ENCODE results near the gene TSPAN18.

The TSPAN18 gene

DNA sequence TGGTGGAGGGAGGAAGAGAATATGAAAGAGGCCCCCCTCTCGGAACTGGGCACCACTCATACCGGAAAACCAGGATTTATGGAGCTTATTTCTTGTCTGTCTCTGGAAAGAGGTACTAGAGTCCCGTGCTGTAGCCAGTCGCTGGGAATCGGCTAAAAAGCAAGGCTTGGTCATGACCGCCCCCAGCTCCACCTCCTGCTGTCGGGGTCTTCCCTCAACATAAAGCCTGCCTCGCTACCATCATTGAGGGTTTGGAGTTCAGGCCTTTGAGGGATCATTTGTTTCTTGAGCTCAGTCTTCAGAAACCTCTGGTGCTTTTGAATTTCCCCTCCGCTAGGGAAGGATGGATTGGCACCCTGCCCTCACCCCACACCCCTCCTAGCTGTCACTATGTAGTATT is 97.1 kb downstream of the TSPAN18 start:
- no peak for DNase-seq (ENCODE audit: low spot score)

DNA sequence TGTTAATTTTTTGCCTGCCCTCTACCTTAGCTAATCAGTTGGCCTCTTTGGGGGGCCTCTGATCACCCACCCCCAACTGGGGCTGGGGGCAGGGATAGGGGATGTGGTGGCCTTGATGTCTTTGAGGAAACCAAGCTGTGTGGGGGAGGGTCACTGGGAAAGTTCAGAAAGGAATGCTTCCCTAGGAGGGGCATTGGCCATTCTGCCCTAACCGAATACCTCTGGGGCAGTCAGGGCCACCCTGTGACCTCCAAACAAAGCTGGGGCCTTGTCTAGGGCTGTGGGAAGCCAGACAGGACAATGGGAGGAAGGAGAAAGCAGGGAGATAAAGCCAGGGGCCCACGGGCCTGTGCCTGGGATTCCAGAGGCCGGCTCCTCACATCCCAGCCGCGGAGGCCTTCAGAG is 97.5 kb downstream of the TSPAN18 start:
- DNase-seq (ENCODE audit: low spot score) = no peak

- no peak for DNase-seq (ENCODE audit: low spot score)
Observed at GRCh38 chr11:44825058-44825785, 98.5 kb downstream of the TSPAN18 start.

DNA sequence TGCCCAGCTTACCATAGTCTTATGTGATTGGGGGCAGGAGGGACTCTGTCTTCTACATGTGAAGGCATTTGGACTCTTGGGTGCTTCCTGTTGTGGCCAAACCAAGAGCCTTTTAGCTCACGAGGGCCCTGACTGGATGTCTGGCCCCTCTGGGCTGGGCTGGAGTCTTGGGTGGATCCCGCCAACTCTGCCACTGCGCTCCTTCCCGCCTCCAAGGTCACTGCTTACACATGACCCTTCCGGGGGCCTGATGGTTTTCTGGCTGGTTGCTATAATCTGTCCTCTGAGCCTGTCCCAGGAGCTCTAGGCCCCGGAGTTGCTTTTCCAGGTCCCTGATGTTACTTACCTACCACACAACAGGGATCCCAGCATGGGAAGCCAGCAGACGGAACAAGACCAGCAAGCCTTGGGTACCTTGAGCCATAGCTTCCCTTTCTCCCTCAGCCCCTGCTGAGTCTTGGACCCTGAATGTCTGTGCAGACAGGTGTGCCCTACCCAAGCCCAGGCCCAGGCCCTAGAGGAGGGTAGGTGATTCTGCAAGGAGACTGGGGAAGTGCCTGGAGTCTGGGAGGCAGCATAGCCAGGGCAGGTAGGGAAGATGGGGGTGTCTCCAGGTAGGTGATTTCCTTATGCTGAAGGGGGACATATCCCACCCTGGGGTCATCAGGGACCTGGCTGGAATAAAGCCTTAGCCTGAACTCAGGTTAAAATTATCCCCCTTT is 100.3 kb downstream of the TSPAN18 start:
- DNase-seq (ENCODE audit: low spot score) = no peak

GRCh38 chr11:44828296-44828695 is 101.5 kb downstream of the TSPAN18 start:
- no peak for DNase-seq (ENCODE audit: low spot score)

DNA sequence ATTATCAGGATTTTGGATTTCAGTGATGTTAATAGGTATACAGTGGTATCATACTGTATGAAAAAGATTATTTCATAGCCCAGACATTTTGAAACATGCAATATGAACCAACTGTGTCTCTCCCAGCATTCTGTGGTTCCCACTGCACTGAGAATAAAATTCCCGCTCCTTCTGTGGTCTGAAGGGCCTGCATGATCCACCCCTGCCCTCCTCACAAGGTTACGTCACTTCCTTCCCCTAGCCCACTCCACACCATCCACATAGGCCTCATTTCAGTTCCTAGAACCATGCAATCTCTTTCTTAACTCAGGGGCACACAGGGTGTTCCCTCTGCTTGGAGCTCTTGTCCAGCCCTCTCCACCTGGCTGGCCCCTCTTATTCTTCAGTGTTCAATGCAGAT is 103.1 kb downstream of the TSPAN18 start:
- DNase-seq (ENCODE audit: low spot score) = no peak

- DNase-seq (ENCODE audit: low spot score) = no peak
Observed at GRCh38 chr11:44831605-44832394, 105.0 kb downstream of the TSPAN18 start.

DNA sequence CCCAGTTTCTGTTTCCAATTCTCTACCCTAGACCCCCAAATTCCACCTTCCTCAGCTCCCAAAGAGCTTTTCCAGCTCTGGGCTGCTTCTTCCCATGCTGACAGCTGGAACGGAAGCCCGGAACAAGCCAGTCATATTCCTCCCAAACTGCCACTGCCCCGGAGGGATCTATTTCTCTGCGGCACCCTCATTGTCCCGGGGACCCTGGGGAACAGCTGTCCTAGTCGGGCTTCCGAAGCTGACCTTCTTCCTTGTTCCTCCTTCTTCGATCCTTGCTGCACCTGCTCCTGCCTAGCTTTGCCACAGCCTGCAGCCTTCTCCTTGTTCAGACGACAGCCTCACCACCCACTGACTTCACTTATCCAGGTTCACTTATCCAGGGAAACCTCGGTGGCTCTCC is 105.7 kb downstream of the TSPAN18 start:
- no peak for DNase-seq (ENCODE audit: low spot score)

GRCh38 chr11:44833221-44833876 is 106.6 kb downstream of the TSPAN18 start:
- DNase-seq (ENCODE audit: low spot score) = no peak

GRCh38 chr11:44833877-44834452 is 107.2 kb downstream of the TSPAN18 start:
- DNase-seq (ENCODE audit: low spot score) = peak; percentile 51

GRCh38 chr11:44834846-44835245 is 108.1 kb downstream of the TSPAN18 start:
- no peak for DNase-seq (ENCODE audit: low spot score)

- no peak for DNase-seq (ENCODE audit: low spot score)
Observed at GRCh38 chr11:44835296-44835695, 108.5 kb downstream of the TSPAN18 start.

- no peak for DNase-seq (ENCODE audit: low spot score)
Observed at GRCh38 chr11:44835938-44836337, 109.2 kb downstream of the TSPAN18 start.

DNA sequence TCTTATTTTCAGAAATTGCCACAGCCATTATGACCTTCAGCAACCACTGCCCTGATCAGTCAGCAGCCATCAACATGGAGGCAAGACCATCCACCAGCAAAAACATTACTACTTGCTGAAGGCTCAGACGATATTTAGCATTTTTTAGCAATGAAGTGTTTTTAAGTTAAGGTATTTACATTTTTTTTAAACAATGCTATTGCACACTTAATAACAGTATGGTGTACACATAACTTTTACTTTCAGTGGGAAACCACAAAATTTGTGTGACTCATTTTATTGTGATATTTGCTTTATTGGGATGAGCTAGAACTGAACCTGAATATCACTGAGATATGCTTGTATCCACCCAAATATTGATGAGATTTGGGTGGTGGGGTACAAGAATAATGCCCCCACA is 110.9 kb downstream of the TSPAN18 start:
- DNase-seq (ENCODE audit: low spot score) = no peak

DNA sequence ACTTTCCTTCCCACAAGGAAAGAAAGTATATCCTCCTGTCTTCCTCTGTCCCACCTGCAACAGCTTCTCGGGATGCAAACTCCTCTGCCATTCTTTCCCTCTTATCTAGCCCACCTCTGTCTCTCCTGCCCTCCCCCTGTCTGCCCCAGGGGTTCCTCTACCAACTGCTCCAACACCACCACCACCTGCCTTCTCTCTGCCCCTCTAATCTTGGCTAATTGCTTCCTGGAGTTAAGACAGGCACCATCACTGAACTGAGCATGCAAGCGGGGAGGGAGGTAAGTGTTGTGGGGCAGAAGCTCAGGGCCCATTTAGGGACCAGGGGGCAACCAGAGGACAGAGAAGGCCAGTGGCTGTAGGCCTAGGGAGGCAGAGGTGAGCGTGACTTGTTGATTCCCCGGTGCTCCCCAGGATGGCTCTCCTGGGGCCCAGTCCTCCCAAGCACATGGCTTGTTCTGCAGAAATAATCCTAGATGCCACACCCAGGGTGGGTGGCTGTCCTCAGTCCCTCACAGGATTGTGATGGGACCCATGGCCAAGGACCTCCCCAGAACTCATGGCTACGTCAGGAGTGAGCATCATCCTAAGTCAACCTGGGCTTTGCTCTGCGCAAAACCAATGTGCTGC is 112.8 kb downstream of the TSPAN18 start:
- no peak for DNase-seq (ENCODE audit: low spot score)

GRCh38 chr11:44840085-44840478 is 113.3 kb downstream of the TSPAN18 start:
- DNase-seq (ENCODE audit: low spot score) = no peak

GRCh38 chr11:44840521-44841251 is 113.9 kb downstream of the TSPAN18 start:
- no peak for DNase-seq (ENCODE audit: low spot score)

DNA sequence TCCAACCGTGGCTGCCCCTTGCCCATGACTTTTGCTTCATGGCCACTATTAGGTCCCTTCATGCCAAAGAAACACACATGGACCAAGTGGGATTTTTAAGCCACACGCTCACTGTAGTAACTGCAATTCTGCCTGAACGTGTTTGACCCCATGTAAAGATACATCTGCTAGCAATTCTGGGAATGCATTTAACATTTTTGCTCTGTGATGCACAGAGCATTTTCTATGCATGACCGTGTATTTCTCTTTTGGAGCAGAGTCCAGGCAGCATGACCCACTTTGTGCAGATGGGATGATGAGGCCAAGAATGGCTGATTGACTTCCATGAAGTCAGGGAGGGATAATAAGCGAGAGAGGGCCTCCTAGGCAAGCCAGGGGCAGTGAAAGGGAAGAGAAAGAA is 115.5 kb downstream of the TSPAN18 start:
- no peak for DNase-seq (ENCODE audit: low spot score)

- no peak for DNase-seq (ENCODE audit: low spot score)
Observed at GRCh38 chr11:44846852-44847251, 120.1 kb downstream of the TSPAN18 start.

DNA sequence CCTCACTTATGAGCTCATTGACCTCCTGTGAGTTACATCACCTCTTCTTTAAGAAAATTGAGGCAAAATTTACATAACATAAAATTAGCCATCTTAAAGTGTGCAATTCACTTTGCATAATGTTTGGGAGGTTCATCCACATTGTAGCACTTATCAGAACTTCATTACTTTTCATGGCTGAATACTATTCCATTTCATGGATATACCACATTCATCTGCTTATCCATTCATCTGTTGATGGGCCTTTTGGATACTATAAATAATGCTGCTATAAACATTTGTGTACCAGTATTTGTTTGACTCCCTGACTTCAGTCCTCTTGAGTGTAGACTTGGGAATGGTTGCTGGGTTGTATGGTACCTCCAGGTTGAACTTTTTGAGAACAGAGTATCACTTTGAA is 120.6 kb downstream of the TSPAN18 start:
- DNase-seq (ENCODE audit: low spot score) = no peak
